Lower leg skin (tissue), 4 donors: ENCODE results near the gene TMPRSS13. TPM values are rescaled to one million over a fixed set of nuclear protein-coding genes. Genes with fewer than 3 reads are reported as not detected.
A peak's percentile ranks its signal among the peaks of the same experiment; 100 is the strongest.

Source experiments
- DNase-seq, 2 donors: peaks; one replicate each; pipeline ENCODE4 v3.0.0-alpha.2; 2019; ENCODE audit warnings: low spot score in 2 of 2
- H3K4me3 ChIP-seq: fragments of 200-600 bp; sonication (generic); 2 replicates; pipeline ENCODE4 v1.5.1; 2017; ENCODE audit warnings: mild to moderate bottlenecking, low read depth; ENCODE audit not compliant: poor library complexity, severe bottlenecking
- CTCF ChIP-seq, 3 donors: fragments of 450-650 bp; IDR thresholded peaks; one replicate each; pipeline ENCODE4 v1.5.1; 2016; ENCODE audit warnings: antibody characterized with exemption in 3 of 3, mild to moderate bottlenecking in 3 of 3, moderate library complexity in 2 of 3
- POLR2A ChIP-seq, 2 donors: fragments of 450-650 bp; IDR thresholded peaks; one replicate each; pipeline ENCODE4 v1.6.1; 2016 to 2017; ENCODE audit warnings: antibody characterized with exemption in 2 of 2, mild to moderate bottlenecking in 1 of 2, moderate library complexity in 1 of 2
- WGBS, 2 donors: methylation state at CpG; one replicate each; pipeline ENCODE4 v1.1.5; 2018; 5-methylcytosine and 5-hydroxymethylcytosine counted together
- intact Hi-C: fragments of 100-400 bp; cut with DNase I; formaldehyde crosslinking; loops from one replicate; pipeline ENCODE4 v1.15.0; 2023; ENCODE audit warnings: low total_unique reads
- total RNA-seq, 4 donors: library from RNA; depleted of rRNA; stranded (reverse); fragments of >200 nt; gene quantifications; one replicate each; pipeline ENCODE4 v1.1.0, GENCODE V29; 2016

Gene TMPRSS13
- total RNA-seq, 4 donors from 2014 or later = 100 to 171 (median 127) TPM

GRCh38 chr11:117851852-117852251 is 77.3 kb downstream of the TMPRSS13 start:
- 60% methylated on average over 3 of the region's 3 CpGs for WGBS, 2 donors
- no peak overlapping the region for H3K4me3 ChIP-seq
- intact Hi-C loops = no loop called here
- peak in 1 of 2 donors; percentile 72 for DNase-seq
- TF ChIP-seq CTCF (IDR thresholded peaks at IDR 0.05) = no peak

GRCh38 chr11:117851106-117851505 is 78.1 kb downstream of the TMPRSS13 start:
- DNase-seq = peak in 1 of 2 donors; percentile 3
- no peak overlapping the region for H3K4me3 ChIP-seq
- intact Hi-C loops = no loop called here
- TF ChIP-seq POLR2A (IDR thresholded peaks at IDR 0.05) (no peak), CTCF (IDR thresholded peaks at IDR 0.05) (no peak)
- WGBS, 2 donors = 54 to 59% methylated on average over 3 of the region's 3 CpGs

Other genes with a start within 250 kb of the TMPRSS13 start
- under 1 TPM; 0.07 to 0.13 (median 0.08) TPM for gene DSCAML1, start 132.2 kb downstream of the TMPRSS13 start, total RNA-seq
- gene FXYD2, start 104.7 kb downstream of the TMPRSS13 start, total RNA-seq = 1 to 10 TPM in 1 of 4 donors, not detected in 3; 1.2 TPM
- gene FXYD6, start 52.7 kb downstream of the TMPRSS13 start, total RNA-seq = 10 to 100 TPM in 3 of 4 donors, 1 to 10 TPM in 1; 7.0 to 27.0 (median 20.1) TPM
- 10 to 100 TPM in 2 of 4 donors, 1 to 10 TPM in 2; 5.7 to 14.9 (median 8.1) TPM for gene IL10RA, start 57.0 kb upstream of the TMPRSS13 start, total RNA-seq
- gene TMPRSS4, start 147.7 kb upstream of the TMPRSS13 start, total RNA-seq = 1 to 10 TPM in 2 of 4 donors, under 1 TPM in 2; 0.56 to 4.6 (median 1.3) TPM
- not detected for gene SMIM35, start 157.6 kb upstream of the TMPRSS13 start, total RNA-seq
- 1 to 10 TPM in 3 of 4 donors, under 1 TPM in 1; 0.25 to 4.0 (median 1.9) TPM for gene SCN4B, start 223.4 kb upstream of the TMPRSS13 start, total RNA-seq
- gene SCN2B, start 247.2 kb upstream of the TMPRSS13 start, total RNA-seq = under 1 TPM in 1 of 4 donors, not detected in 3; 0.06 TPM